Mesenchymal stem cell (in vitro differentiated cells and primary cell): ENCODE data around the gene XG.

Experiments used
- DNase-seq: peaks from one replicate; pipeline ENCODE4 v3.0.0-alpha.2; 2013
- H2AFZ ChIP-seq: one replicate; pipeline ENCODE4 v1.6.1; 2013; ENCODE audit warnings: low read depth, mild to moderate bottlenecking, control low read depth, inconsistent platforms, low read length, moderate library complexity
- H2AK5ac ChIP-seq: 2 replicates; pipeline ENCODE4 v1.6.1; 2013; ENCODE audit warnings: low read length, moderate library complexity, mild to moderate bottlenecking, inconsistent platforms; ENCODE audit not compliant: severe bottlenecking
- H2BK120ac ChIP-seq: one replicate; pipeline ENCODE4 v1.6.1; 2013; ENCODE audit warnings: low read depth, mild to moderate bottlenecking, inconsistent platforms, low read length, moderate library complexity
- H2BK12ac ChIP-seq, 2 experiments: one replicate each; pipeline ENCODE4 v1.6.1; 2013; ENCODE audit warnings: inconsistent platforms in 2 of 2, low read length in 2 of 2, mild to moderate bottlenecking in 2 of 2, moderate library complexity in 2 of 2, control low read depth in 1 of 2
- H2BK15ac ChIP-seq: one replicate; pipeline ENCODE4 v1.6.1; 2013; ENCODE audit warnings: mild to moderate bottlenecking, low read depth, inconsistent platforms; ENCODE audit not compliant: poor library complexity, severe bottlenecking
- H2BK5ac ChIP-seq: 2 replicates; pipeline ENCODE4 v1.6.1; 2013; ENCODE audit warnings: low read depth, mild to moderate bottlenecking, low read length, control low read depth, inconsistent platforms; ENCODE audit not compliant: poor library complexity, severe bottlenecking
- H3K14ac ChIP-seq, 2 experiments: one replicate each; pipeline ENCODE4 v1.6.1; 2013; ENCODE audit warnings: inconsistent platforms in 2 of 2, low read length in 2 of 2, control low read depth in 1 of 2, mild to moderate bottlenecking in 1 of 2, moderate library complexity in 1 of 2
- H3K18ac ChIP-seq, 2 experiments: one replicate each; pipeline ENCODE4 v1.6.1; 2013; ENCODE audit warnings: inconsistent platforms in 2 of 2, low read length in 2 of 2, control low read depth in 1 of 2, low read depth in 1 of 2, mild to moderate bottlenecking in 1 of 2
- H3K23ac ChIP-seq, 2 experiments: one replicate each; pipeline ENCODE4 v1.6.1; 2013; ENCODE audit warnings: inconsistent platforms in 2 of 2, low read length in 2 of 2, mild to moderate bottlenecking in 2 of 2, moderate library complexity in 2 of 2, control low read depth in 1 of 2
- H3K27ac ChIP-seq: 2 replicates; pipeline ENCODE4 v1.5.1; 2013; ENCODE audit warnings: mild to moderate bottlenecking, moderate library complexity, low read length, control low read depth, inconsistent platforms; ENCODE audit not compliant: poor library complexity, severe bottlenecking
- H3K27me3 ChIP-seq, 2 experiments: 2 replicates each; pipeline versions ENCODE4 v1.6.1 to v1.7.0; 2013; ENCODE audit warnings: low read length in 2 of 2, mild to moderate bottlenecking in 2 of 2, moderate library complexity in 2 of 2, control low read depth in 1 of 2, inconsistent platforms in 1 of 2; ENCODE audit not compliant: control insufficient read depth in 1 of 2, insufficient read depth in 1 of 2
- H3K36me3 ChIP-seq, 2 experiments: 2 replicates each; pipeline versions ENCODE4 v1.6.1 to v1.7.0; 2013; ENCODE audit warnings: low read length in 2 of 2, control low read depth in 1 of 2, inconsistent platforms in 1 of 2, low read depth in 1 of 2, mild to moderate bottlenecking in 1 of 2; ENCODE audit not compliant: insufficient read depth in 2 of 2, control insufficient read depth in 1 of 2
- H3K4ac ChIP-seq, 2 experiments: one replicate each; pipeline ENCODE4 v1.6.1; 2013; ENCODE audit warnings: inconsistent platforms in 2 of 2, low read length in 2 of 2, mild to moderate bottlenecking in 2 of 2, moderate library complexity in 2 of 2, control low read depth in 1 of 2, low read depth in 1 of 2
- H3K4me1 ChIP-seq: 2 replicates; pipeline ENCODE4 v1.6.1; 2013; ENCODE audit warnings: low read depth, low read length, control low read depth; ENCODE audit not compliant: control insufficient read depth, insufficient read depth
- H3K4me2 ChIP-seq: 2 replicates; pipeline ENCODE4 v1.6.1; 2013; ENCODE audit warnings: low read length, mild to moderate bottlenecking, inconsistent platforms; ENCODE audit not compliant: poor library complexity, severe bottlenecking
- H3K4me3 ChIP-seq, 2 experiments: 2 replicates each; pipeline versions ENCODE4 v1.5.1 to v1.7.0; 2013; ENCODE audit warnings: low read length in 2 of 2, mild to moderate bottlenecking in 2 of 2, control low read depth in 1 of 2, low read depth in 1 of 2; ENCODE audit not compliant: insufficient read depth in 1 of 2
- H3K79me1 ChIP-seq: replicated peaks from 2 replicates; pipeline ENCODE4 v1.6.1; 2013; ENCODE audit warnings: mild to moderate bottlenecking, control low read depth, low read length, inconsistent platforms; ENCODE audit not compliant: poor library complexity, severe bottlenecking
- H3K9ac ChIP-seq: 2 replicates; pipeline ENCODE4 v1.7.0; 2013; ENCODE audit warnings: mild to moderate bottlenecking, low read length, moderate library complexity
- H3K9me3 ChIP-seq: 2 replicates; pipeline ENCODE4 v1.7.0; 2013; ENCODE audit warnings: mild to moderate bottlenecking, low read length; ENCODE audit not compliant: control insufficient read depth
- H4K8ac ChIP-seq: one replicate; pipeline ENCODE4 v1.6.1; 2013; ENCODE audit warnings: inconsistent platforms, mild to moderate bottlenecking, low read length, moderate library complexity
- H4K91ac ChIP-seq: one replicate; pipeline ENCODE4 v1.6.1; 2013; ENCODE audit warnings: mild to moderate bottlenecking, low read length, inconsistent platforms
- WGBS: methylation state at CpG from one replicate; pipeline ENCODE4 v1.1.7; 2013; ENCODE audit warnings: mixed read lengths; 5-methylcytosine and 5-hydroxymethylcytosine counted together

The XG gene

GRCh38 chrX:2708021-2708420 lies 43.8 kb upstream of the XG start:
- H4K91ac ChIP-seq: peak overlapping the region; percentile 81
- H3K27me3 ChIP-seq: no peaks in the 10 kb centered on the region
- H3K36me3 ChIP-seq: peaks cover 15 to 45% of the 10 kb centered on the region in 2 experiments
- H2BK12ac ChIP-seq: peak overlapping the region; percentile 28 to 48
- H3K27ac ChIP-seq: peak overlapping the region; percentile 81
- H4K8ac ChIP-seq: no peak overlapping the region
- H2BK15ac ChIP-seq: peak overlapping the region; percentile 55
- H3K18ac ChIP-seq: peak overlapping the region; percentile 63 to 64
- peak; percentile 46 for DNase-seq
- no peak overlapping the region for H2AFZ ChIP-seq
- no peaks in the 10 kb centered on the region for H3K9me3 ChIP-seq
- H3K14ac ChIP-seq: no peak overlapping the region
- peak overlapping the region; percentile 5 for H2AK5ac ChIP-seq
- peaks cover 47% of the 10 kb centered on the region for H3K4me1 ChIP-seq
- peak overlapping the region in 1 of 2 experiments; percentile 61 for H3K4me3 ChIP-seq
- H2BK120ac ChIP-seq: no peak overlapping the region
- H3K4ac ChIP-seq: no peak overlapping the region
- WGBS: 26% methylated on average over 3 of the region's 6 CpGs
- H3K79me1 ChIP-seq: peaks cover 4% of the 10 kb centered on the region
- no peak overlapping the region for H3K23ac ChIP-seq
- no peak overlapping the region for H2BK5ac ChIP-seq
- H3K9ac ChIP-seq: peak overlapping the region; percentile 87
- H3K4me2 ChIP-seq: no peak overlapping the region

GRCh38 chrX:2708592-2709188 lies 43.1 kb upstream of the XG start:
- Histone ChIP-seq H3K4me1 (peaks cover 45% of the 10 kb centered on the region), H2BK15ac (no peak overlapping the region), H4K91ac (peak overlapping the region; percentile 56), H3K4me2 (no peak overlapping the region), H3K14ac (peak overlapping the region in 1 of 2 experiments; percentile 20), H3K9ac (peak overlapping the region; percentile 87), H2BK12ac (peak overlapping the region in 1 of 2 experiments; percentile 49), H4K8ac (no peak overlapping the region), H3K27me3 (no peaks in the 10 kb centered on the region), H3K9me3 (no peaks in the 10 kb centered on the region), H3K4me3 (no peak overlapping the region), H3K18ac (peak overlapping the region in 1 of 2 experiments; percentile 64), H2BK120ac (no peak overlapping the region), H3K27ac (no peak overlapping the region), H3K23ac (no peak overlapping the region), H2AFZ (no peak overlapping the region), H3K36me3 (peaks cover 20 to 48% of the 10 kb centered on the region in 2 experiments), H3K4ac (no peak overlapping the region), H3K79me1 (peaks cover 7% of the 10 kb centered on the region), H2AK5ac (no peak overlapping the region), H2BK5ac (no peak overlapping the region)
- WGBS: 91% methylated on average over 10 of the region's 10 CpGs
- DNase-seq: no peak

GRCh38 chrX:2709556-2709955 lies 42.3 kb upstream of the XG start:
- no peak overlapping the region for H4K8ac ChIP-seq
- H2AK5ac ChIP-seq: no peak overlapping the region
- H3K9me3 ChIP-seq: no peaks in the 10 kb centered on the region

GRCh38 chrX:2710041-2710840 lies 41.6 kb upstream of the XG start:
- peak overlapping the region in 1 of 2 experiments; percentile 10 for H3K4ac ChIP-seq
- peak overlapping the region; percentile 4 for H2BK120ac ChIP-seq
- H3K27ac ChIP-seq: peak overlapping the region; percentile 64
- H3K9me3 ChIP-seq: no peaks in the 10 kb centered on the region
- peak overlapping the region; percentile 1 to 43 for H3K18ac ChIP-seq
- 14% methylated on average over 12 of the region's 15 CpGs for WGBS
- DNase-seq: peak; percentile 98
- H2BK5ac ChIP-seq: no peak overlapping the region
- H4K91ac ChIP-seq: no peak overlapping the region
- H3K4me3 ChIP-seq: peak overlapping the region; percentile 29 to 63
- H3K9ac ChIP-seq: peak overlapping the region; percentile 92
- no peak overlapping the region for H3K23ac ChIP-seq
- no peaks in the 10 kb centered on the region for H3K27me3 ChIP-seq
- H2BK12ac ChIP-seq: no peak overlapping the region
- H2AK5ac ChIP-seq: no peak overlapping the region
- peaks cover 20 to 59% of the 10 kb centered on the region in 2 experiments for H3K36me3 ChIP-seq
- H3K4me1 ChIP-seq: peaks cover 40% of the 10 kb centered on the region
- H3K79me1 ChIP-seq: peaks cover 14% of the 10 kb centered on the region
- H2AFZ ChIP-seq: no peak overlapping the region
- H2BK15ac ChIP-seq: no peak overlapping the region
- H3K4me2 ChIP-seq: peak overlapping the region; percentile 51
- H3K14ac ChIP-seq: peak overlapping the region in 1 of 2 experiments; percentile 74
- no peak overlapping the region for H4K8ac ChIP-seq

More at GRCh38 chrX:2709556-2709955, 42.3 kb upstream of the XG start:
- no peak overlapping the region for H2BK12ac ChIP-seq
- H4K91ac ChIP-seq: no peak overlapping the region
- H3K36me3 ChIP-seq: peaks cover 18 to 57% of the 10 kb centered on the region in 2 experiments
- no peak overlapping the region for H2BK120ac ChIP-seq
- H3K23ac ChIP-seq: no peak overlapping the region
- H3K4me1 ChIP-seq: peaks cover 41% of the 10 kb centered on the region
- 86% methylated on average over 9 of the region's 9 CpGs for WGBS
- H3K14ac ChIP-seq: no peak overlapping the region
- no peak overlapping the region for H2BK15ac ChIP-seq
- H3K79me1 ChIP-seq: peaks cover 8% of the 10 kb centered on the region
- H2AFZ ChIP-seq: no peak overlapping the region
- peak overlapping the region; percentile 1 to 43 for H3K18ac ChIP-seq
- no peak overlapping the region for H3K27ac ChIP-seq
- peak overlapping the region in 1 of 2 experiments; percentile 63 for H3K4me3 ChIP-seq
- no peak for DNase-seq
- H3K27me3 ChIP-seq: no peaks in the 10 kb centered on the region
- no peak overlapping the region for H2BK5ac ChIP-seq
- no peak overlapping the region for H3K4me2 ChIP-seq
- H3K4ac ChIP-seq: peak overlapping the region in 1 of 2 experiments; percentile 10
- peak overlapping the region; percentile 92 for H3K9ac ChIP-seq
